ENCODE measurements around the gene CNTNAP2.

The CNTNAP2 gene

GRCh38 chr7:148340438-148341280 lies 2224.1 kb downstream of the CNTNAP2 start:
- H3K27ac ChIP-seq = no peak overlapping the region
- TF ChIP-seq CTCF (conservative IDR thresholded peaks at IDR 0.05) = no peak
- no peak for TF ChIP-seq ZFX (IDR thresholded peaks at IDR 0.05)

DNA sequence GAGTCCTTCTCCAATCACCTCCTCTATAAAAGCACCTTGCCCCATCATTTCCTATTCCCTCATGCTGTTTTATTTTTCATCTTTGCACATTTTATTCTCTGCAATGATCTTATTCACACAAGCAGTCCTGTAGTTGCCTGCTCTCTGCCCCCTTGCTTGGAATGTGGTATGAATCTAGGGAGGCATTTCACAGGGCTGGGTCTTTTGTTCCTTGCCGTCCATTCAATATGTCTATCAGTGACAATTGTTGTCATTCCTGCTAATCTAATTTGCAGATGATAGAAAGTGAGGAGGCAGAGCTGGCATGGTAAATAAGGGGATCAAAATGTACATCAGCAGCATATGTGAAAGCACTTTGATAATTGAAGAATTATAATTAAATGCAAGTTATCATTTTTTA lies 2227.8 kb downstream of the CNTNAP2 start:
- no peak for TF ChIP-seq CTCF (conservative IDR thresholded peaks at IDR 0.05)
- no peak for TF ChIP-seq ZFX (IDR thresholded peaks at IDR 0.05)
- H3K27ac ChIP-seq = no peak overlapping the region

- TF ChIP-seq ZFX (IDR thresholded peaks at IDR 0.05) = no peak
- no peak for TF ChIP-seq CTCF (conservative IDR thresholded peaks at IDR 0.05)
- H3K27ac ChIP-seq = no peak overlapping the region
Measured at GRCh38 chr7:148347981-148348380, 2231.4 kb downstream of the CNTNAP2 start.

DNA sequence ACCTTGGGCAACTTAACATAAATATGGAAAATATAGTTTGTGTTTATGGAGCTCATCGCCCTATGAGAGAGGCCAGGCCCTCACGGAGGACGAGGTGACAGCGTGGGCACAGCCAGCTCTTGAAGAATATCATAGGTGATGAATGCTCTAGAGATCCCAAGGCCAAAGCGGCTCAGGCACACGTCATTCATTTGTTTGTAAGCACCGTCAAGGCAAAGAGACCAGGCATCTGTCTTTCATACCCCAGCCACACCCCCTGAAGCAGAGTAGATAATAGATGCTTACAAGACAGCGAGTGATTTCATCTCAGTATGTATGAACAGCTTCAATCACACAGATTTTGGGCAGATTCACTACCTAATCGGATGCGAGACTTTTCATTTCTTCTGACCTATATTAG lies 2231.9 kb downstream of the CNTNAP2 start:
- no peak overlapping the region for H3K27ac ChIP-seq
- TF ChIP-seq CTCF (conservative IDR thresholded peaks at IDR 0.05) (no peak), ZFX (IDR thresholded peaks at IDR 0.05) (no peak)

DNA sequence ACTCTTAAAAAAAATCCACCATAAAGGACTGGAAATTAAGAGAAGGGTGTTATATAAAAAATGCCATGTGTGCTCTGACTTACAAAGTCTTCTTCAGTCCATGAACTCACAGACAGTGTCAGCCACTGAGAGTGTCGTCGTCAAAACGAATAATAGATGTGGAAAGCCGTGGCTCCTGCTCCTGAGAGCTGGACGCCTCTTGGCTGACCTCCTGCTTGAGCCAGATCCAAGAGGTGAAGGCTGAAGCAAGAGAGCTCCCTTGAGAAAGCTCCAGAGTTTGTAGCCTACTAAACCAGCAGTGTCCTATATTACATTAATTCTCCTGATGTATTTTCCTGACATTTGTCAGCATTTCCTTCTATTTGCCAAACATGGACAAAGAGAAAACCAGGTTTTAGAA lies 2239.7 kb downstream of the CNTNAP2 start:
- TF ChIP-seq CTCF (conservative IDR thresholded peaks at IDR 0.05) = no peak
- no peak for TF ChIP-seq ZFX (IDR thresholded peaks at IDR 0.05)
- H3K27ac ChIP-seq = no peak overlapping the region

DNA sequence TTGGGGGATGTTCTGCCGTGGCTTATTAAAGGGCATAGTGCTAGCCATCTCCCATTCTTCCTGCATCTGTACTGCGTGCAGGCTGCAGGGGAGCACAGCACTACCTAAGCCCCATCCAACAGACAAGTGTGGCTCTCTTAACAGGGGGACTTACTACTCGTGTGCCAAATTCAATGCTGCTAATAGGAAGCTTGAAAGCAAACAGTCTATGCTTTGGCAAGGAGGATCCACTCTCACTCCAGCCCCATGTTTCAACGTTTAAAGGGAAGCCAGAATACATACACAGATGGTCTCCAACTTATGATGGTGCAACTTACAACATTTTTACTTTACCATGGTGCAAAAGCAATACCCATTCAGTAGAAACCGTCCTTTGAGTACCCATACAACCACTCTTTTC lies 2245.9 kb downstream of the CNTNAP2 start:
- TF ChIP-seq CTCF (conservative IDR thresholded peaks at IDR 0.05) (no peak), ZFX (IDR thresholded peaks at IDR 0.05) (no peak)
- no peak overlapping the region for H3K27ac ChIP-seq

GRCh38 chr7:148367731-148368475 lies 2251.3 kb downstream of the CNTNAP2 start:
- no peak overlapping the region for H3K27ac ChIP-seq
- TF ChIP-seq CTCF (conservative IDR thresholded peaks at IDR 0.05) = no peak
- no peak for TF ChIP-seq ZFX (IDR thresholded peaks at IDR 0.05)

Data from C4-2B (cell line).